Skeletal muscle satellite cell (primary cell): ENCODE results near the gene NPAS1.

Experiments
- H3K27me3 ChIP-seq: 2 replicates; pipeline ENCODE4 v1.7.0; 2013; ENCODE audit warnings: low read length; ENCODE audit not compliant: control insufficient read depth, insufficient read depth
- H3K36me3 ChIP-seq: 2 replicates; pipeline ENCODE4 v1.7.0; 2013; ENCODE audit warnings: mild to moderate bottlenecking, control low read depth, low read length; ENCODE audit not compliant: insufficient read depth
- H3K4me1 ChIP-seq: 2 replicates; pipeline ENCODE4 v1.7.0; 2013; ENCODE audit warnings: low read length; ENCODE audit not compliant: control insufficient read depth, insufficient read depth
- H3K4me2 ChIP-seq: 2 replicates; pipeline ENCODE4 v1.7.0; 2013; ENCODE audit warnings: mild to moderate bottlenecking, low read length
- H3K4me3 ChIP-seq: 2 replicates; pipeline ENCODE4 v1.7.0; 2013; ENCODE audit warnings: low read length
- H3K9ac ChIP-seq: 2 replicates; pipeline ENCODE4 v1.7.0; 2013; ENCODE audit warnings: mild to moderate bottlenecking, low read depth, low read length, moderate library complexity
- H3K9me3 ChIP-seq: replicated peaks from 2 replicates; pipeline ENCODE4 v1.7.0; 2013; ENCODE audit warnings: mild to moderate bottlenecking, control low read depth, low read length

NPAS1 gene

GRCh38 chr19:47094557-47095475, 75.2 kb downstream of the NPAS1 start:
- H3K4me2 ChIP-seq: no peak overlapping the region
- peak overlapping the region; percentile 5 for H3K9ac ChIP-seq
- H3K36me3 ChIP-seq: peaks cover 29% of the 10 kb centered on the region
- peaks cover 57% of the 10 kb centered on the region for H3K4me1 ChIP-seq
- no peaks in the 10 kb centered on the region for H3K27me3 ChIP-seq
- no peak overlapping the region for H3K4me3 ChIP-seq
- H3K9me3 ChIP-seq: no peaks in the 10 kb centered on the region
